DMS 273 (cell line): ENCODE data around the gene AGBL4.

Experiments used
- DNase-seq: peaks from one replicate; lab custom pipeline; 2025; ENCODE audit not compliant: unreplicated experiment; lab: John Stamatoyannopoulos, UW

Gene AGBL4

GRCh38 chr1:48693180-48693579 is 1330.6 kb downstream of the AGBL4 start:
- DNase-seq = no peak

- DNase-seq = no peak
These were observed 1331.5 kb downstream of the AGBL4 start for GRCh38 chr1:48692235-48692634.

- no peak for DNase-seq
These were observed 1332.2 kb downstream of the AGBL4 start for GRCh38 chr1:48691429-48692001.

DNA sequence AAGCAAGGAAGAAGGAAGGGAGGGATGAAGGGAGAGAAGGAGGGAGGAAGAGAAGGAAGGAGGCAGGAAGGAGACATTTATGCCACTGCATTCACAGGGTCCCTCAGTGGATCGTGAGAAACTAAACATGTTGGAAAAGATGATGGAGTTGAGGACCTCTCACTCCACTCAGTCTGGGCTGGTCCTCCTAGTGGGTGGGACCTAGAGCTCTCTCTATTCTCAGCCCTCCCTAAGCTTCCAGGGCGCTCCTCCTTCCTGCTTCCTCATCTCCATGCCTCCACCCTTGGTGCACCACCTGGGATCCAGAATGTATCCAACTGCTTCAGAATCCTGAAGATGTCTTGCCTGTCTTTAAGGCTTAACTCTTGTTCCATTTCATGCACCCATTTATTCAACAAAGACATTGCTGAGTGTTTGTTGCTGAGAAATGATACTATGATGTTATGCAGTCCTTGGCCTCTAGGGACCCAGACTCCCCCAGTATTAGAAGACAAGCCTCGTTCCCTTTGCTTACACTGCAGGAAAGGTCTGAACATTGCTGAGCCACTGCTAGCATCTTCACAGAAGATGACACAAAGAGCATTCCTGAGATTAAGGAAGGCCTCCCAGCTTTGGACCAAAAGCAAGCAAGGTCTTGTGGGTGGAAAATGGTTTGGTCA is 1335.5 kb downstream of the AGBL4 start:
- DNase-seq = peak; percentile 50

DNA sequence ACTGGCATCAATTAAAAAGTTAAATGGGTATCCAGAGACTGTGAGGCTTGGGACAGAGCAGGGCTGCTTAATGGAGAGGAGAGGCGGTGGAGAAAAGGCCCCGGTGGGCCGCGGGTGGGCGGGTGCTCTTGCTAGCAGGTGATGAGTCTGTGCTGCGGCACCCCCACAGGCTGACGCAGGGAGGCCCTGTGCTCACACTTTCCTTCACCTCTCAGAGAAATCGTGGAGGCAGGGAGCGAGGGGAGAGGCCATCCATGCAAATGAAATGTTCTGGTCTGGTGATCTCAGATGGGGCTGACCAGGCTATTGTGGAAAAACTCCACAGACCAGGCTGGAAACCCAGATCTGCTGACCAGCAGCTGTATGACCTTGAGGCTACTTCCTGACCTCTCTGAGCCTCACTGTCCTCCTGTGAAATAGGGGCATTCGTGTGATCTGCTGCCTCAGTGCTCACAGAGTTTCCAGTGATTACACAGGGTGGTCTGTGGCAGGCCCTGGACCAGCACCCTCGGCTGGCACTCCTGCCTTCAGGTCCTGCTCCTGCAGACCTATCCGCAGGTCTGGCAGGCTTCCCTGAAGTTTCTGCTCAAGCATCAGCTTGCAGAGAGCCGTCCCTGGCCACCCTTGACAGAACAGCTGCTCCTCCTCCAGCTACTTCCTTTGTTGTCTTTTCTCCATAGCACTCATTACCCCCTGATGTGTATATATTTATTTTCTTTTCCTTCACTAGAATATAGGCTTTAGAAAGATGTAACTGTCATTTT is 1336.3 kb downstream of the AGBL4 start:
- peak; percentile 18 for DNase-seq

GRCh38 chr1:48686159-48686558 is 1337.6 kb downstream of the AGBL4 start:
- DNase-seq = no peak

GRCh38 chr1:48684381-48684780 is 1339.4 kb downstream of the AGBL4 start:
- DNase-seq = no peak

GRCh38 chr1:48683839-48684238 is 1339.9 kb downstream of the AGBL4 start:
- DNase-seq = no peak

DNA sequence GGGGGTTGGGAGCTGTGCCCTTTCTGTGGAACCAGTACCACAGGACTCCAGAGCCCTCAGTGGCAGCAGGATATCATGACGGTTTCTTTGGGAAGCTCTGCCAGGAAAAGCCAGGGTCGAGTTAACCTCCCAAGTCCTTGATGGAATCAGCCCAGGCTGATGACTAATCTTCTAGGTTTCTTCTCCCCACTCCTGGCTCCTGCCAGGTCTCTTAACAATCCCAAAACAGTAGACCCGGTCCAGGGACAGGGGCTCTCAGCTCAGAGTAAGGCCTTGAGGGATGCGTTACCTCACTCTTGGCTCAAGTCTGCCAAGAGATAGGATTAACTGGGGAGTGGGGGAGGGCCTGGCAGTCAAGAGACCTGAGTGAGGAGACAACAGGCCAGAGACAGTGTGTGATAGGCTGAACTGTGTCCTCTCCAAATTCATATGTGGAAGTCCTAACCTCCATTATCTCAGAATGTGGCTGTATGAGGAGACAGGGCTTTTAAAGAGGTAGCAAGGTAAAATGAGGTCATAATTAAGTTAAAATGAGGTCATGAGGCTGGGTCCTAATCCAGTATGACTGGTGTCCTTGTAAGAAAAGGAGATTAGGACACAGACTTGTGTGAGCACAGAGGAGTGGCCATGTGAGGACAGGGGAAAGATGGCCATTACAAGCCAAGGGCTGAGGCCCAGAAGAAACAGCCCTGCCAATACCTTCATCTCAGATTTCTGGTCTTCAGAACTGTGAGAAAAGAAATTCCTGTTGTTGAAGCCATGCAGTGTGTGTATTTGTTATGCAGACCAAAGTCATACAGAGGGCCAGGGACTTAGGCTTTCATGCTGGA is 1342.1 kb downstream of the AGBL4 start:
- no peak for DNase-seq

DNA sequence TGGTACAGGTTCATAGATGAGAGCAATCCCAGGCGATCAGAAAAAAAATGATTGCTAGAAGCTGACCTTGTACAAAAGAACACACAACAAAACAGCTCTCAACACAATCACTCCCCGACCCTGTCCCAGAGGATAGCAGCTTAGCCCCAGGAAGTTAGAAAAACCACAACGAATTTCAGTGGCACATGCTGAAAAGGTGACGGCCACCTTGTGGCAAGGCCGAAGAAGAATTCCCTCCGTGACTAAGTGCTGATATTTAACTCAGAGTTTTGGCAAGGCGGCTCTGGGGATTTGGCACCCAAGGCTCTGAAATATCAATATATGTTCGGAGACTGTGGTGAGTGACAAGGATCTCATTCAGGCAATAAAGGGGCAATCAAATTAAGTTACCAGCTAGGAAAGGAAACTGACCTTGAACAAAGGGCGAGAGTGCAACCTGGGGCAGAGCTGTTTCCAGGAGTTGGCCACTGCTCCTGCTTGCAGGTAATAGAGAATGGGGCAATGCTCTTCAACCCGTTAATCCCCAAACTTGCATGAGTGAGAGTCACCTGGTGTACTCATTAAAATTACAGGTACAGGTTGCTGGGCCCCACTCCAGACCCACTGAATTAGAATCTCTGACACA is 1343.2 kb downstream of the AGBL4 start:
- no peak for DNase-seq

- DNase-seq = no peak
These were observed 1343.9 kb downstream of the AGBL4 start for GRCh38 chr1:48679859-48680258.

GRCh38 chr1:48678710-48679505 is 1344.8 kb downstream of the AGBL4 start:
- DNase-seq = no peak

DNA sequence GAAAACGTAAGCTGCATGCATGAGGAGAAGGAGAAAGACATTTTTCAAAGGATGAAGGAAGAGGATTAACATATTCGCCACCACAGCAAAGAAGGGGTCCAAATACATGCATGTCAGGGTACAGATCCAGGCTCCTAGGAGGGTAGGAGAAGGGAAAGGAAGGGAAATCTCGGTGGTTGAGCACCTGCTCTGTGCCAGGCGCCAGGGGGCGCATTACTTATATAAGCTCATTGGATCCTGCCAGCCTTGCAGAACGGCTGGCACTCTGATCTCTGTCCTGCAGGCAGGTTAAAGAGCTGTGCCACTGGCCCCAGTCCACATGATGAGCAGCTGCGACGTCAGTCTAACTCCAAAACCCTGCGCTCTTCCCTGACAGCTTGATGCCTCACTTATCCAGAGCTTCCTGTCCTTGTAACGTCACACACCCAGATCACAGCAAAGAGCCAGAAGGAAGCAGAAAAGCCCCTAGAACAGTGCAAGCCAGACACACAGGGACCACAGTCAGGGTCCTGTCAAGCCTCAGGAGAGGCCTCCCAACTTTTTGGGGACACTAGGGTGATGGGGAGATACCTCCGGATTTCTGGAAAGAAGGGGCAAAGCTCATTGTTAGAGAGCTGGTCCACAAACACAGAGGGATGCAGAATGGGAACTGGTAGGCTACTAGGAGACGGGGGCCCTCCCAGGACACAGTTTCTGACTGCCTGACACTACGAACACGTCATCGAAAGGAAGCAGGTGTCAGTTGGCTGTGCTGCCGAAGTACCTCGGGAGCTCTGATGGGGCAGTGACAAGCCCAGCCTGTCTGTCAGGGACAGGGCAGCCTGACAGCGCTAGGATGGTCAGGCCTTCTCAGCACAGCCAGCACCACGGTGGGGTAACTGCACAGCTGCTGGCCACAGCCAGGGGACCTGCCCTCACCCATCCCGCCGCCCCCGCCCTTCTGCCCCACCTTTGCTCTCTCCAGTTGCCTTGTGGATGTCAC is 1346.2 kb downstream of the AGBL4 start:
- DNase-seq = peak; percentile 90

DNA sequence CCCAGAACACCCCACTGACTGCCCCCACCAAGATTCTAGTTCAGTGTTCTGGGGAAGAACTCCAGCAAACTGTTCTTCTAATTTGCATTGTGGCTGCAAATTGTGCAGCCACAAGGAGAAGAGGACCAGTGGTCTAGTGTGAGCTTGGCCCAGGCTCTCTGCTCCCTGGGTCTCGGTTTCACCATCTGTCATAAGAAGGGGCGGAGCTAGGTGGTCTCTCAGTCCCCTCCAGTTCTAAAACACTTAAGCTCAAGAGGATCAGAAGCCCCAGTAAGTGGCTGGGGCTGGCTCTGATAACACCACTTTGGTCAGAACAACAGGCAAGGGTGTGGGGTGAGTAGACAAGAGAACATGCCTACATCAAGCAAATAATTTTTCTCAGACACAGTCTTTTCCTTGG is 1346.9 kb downstream of the AGBL4 start:
- DNase-seq = peak; percentile 29

DNA sequence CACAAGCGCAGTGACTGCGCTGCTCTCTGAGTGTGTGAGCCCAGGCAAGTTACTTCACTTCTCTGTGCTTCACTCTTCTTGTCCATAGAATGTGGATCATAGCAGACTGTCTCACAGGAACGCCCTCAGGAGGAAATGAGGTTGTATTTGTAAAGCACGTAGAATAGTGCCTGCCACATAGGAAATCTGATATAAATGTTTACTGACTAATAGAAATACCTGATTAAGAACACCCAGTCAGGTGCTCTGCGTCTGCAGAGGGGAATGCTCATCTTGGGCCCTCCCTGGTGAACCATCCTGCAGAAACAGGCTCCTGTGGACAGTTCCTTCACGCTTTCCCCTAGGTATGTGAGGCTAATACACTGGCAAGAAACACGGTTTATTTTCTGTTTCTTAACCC is 1347.4 kb downstream of the AGBL4 start:
- no peak for DNase-seq

GRCh38 chr1:48675251-48675650 is 1348.5 kb downstream of the AGBL4 start:
- no peak for DNase-seq

- DNase-seq = no peak
These were observed 1349.1 kb downstream of the AGBL4 start for GRCh38 chr1:48674641-48675040.

GRCh38 chr1:48673332-48674105 is 1350.2 kb downstream of the AGBL4 start:
- peak; percentile 34 for DNase-seq
